ENCODE results near the gene LEPR.
"Not testable (repeated sequence)": the region's sequence is repeated elsewhere in the genome, so short reads cannot be mapped to it uniquely, and the experiment has no call there.

The LEPR gene

GRCh38 chr1:65437616-65438015 lies 17.1 kb downstream of the LEPR start:
- DNase-seq (ENCODE audit: low read depth), result no peak

- DNase-seq (ENCODE audit: low read depth), result no peak
Observed at GRCh38 chr1:65440322-65440900, 19.9 kb downstream of the LEPR start.

- DNase-seq (ENCODE audit: low read depth), result no peak
Observed at GRCh38 chr1:65440915-65441314, 20.4 kb downstream of the LEPR start.

GRCh38 chr1:65441464-65441863 lies 21.0 kb downstream of the LEPR start:
- DNase-seq (ENCODE audit: low read depth), result no peak

GRCh38 chr1:65442442-65442841 lies 22.0 kb downstream of the LEPR start:
- no peak for DNase-seq (ENCODE audit: low read depth)

GRCh38 chr1:65443647-65444046 lies 23.2 kb downstream of the LEPR start:
- DNase-seq (ENCODE audit: low read depth), result no peak

GRCh38 chr1:65444128-65444640 lies 23.7 kb downstream of the LEPR start:
- no peak for DNase-seq (ENCODE audit: low read depth)

GRCh38 chr1:65445837-65446236 lies 25.4 kb downstream of the LEPR start:
- DNase-seq (ENCODE audit: low read depth), result no peak

GRCh38 chr1:65449214-65449823 lies 28.9 kb downstream of the LEPR start:
- no peak for DNase-seq (ENCODE audit: low read depth)

- DNase-seq (ENCODE audit: low read depth), result not testable (repeated sequence)
Observed at GRCh38 chr1:65455678-65456077, 35.2 kb downstream of the LEPR start.

- no peak for DNase-seq (ENCODE audit: low read depth)
Observed at GRCh38 chr1:65456481-65456880, 36.0 kb downstream of the LEPR start.

- no peak for DNase-seq (ENCODE audit: low read depth)
Observed at GRCh38 chr1:65457868-65458267, 37.4 kb downstream of the LEPR start.

GRCh38 chr1:65458730-65459396 lies 38.4 kb downstream of the LEPR start:
- no peak for DNase-seq (ENCODE audit: low read depth)

GRCh38 chr1:65459397-65459768 lies 38.9 kb downstream of the LEPR start:
- no peak for DNase-seq (ENCODE audit: low read depth)

GRCh38 chr1:65465837-65466236 lies 45.4 kb downstream of the LEPR start:
- not testable (repeated sequence) for DNase-seq (ENCODE audit: low read depth)

GRCh38 chr1:65467536-65467935 lies 47.1 kb downstream of the LEPR start:
- no peak for DNase-seq (ENCODE audit: low read depth)

- no peak for DNase-seq (ENCODE audit: low read depth)
Observed at GRCh38 chr1:65469126-65469888, 48.8 kb downstream of the LEPR start.

GRCh38 chr1:65469889-65470340 lies 49.4 kb downstream of the LEPR start:
- no peak for DNase-seq (ENCODE audit: low read depth)

All from activated gamma-delta T cell treated with anti-CD3 and anti-CD28 coated beads, Interleukin-2, amount 50 U/mL, for 16 hours (primary cell).